HFF-Myc (cell line): ENCODE measurements around the gene CTPS2.
"Not testable (repeated sequence)": the region's sequence is repeated elsewhere in the genome, so short reads cannot be mapped to it uniquely, and the experiment has no call there.

Experiments used
- DNase-seq: peaks from one replicate; pipeline ENCODE4 v3.0.0-alpha.2; 2011; ENCODE audit warnings: low read depth; ENCODE audit errors: extremely low read depth
- H3K4me3 ChIP-seq: replicated peaks from 2 replicates; pipeline ENCODE4 v1.5.1; 2011; ENCODE audit warnings: low read depth, mild to moderate bottlenecking, control low read depth, low read length
- TF ChIP-seq, protein P1 (sequence below): IDR thresholded peaks from 2 replicates; pipeline ENCODE4 v1.5.1; 2012; ENCODE audit warnings: mild to moderate bottlenecking, low read depth, low read length, control low read depth; ENCODE audit errors: missing control alignments

The CTPS2 gene

DNA sequence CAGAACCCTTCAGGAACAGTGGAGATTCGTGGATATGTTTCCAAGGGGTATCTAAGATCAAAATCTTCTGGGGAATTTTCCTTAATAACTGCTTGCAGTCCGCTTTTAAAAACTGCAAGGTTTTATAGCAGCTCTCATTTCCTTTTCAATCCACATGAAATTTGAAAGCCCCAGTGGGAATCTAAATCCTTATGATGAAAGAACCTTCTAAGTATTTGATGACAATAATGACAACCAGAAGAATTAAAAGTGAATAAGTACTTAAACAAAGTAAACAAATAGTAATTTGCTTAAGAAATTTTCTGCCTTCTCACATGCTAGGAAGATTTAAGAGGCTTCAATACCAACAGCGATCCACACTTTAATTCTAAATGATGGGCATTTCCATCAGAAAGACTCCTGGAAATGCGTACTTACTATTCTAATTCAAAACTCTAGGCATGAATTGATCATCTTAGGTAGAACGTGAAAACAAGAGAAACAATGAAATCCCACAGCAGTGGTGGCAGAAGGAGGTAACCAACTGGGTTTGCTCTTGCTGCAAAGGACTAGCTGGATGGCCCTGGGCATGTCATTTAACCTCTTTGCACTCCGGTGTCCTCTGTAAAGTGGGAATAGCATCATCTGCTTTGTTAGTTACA is 100.1 kb downstream of the CTPS2 start:
- TF ChIP-seq, protein P1, sequence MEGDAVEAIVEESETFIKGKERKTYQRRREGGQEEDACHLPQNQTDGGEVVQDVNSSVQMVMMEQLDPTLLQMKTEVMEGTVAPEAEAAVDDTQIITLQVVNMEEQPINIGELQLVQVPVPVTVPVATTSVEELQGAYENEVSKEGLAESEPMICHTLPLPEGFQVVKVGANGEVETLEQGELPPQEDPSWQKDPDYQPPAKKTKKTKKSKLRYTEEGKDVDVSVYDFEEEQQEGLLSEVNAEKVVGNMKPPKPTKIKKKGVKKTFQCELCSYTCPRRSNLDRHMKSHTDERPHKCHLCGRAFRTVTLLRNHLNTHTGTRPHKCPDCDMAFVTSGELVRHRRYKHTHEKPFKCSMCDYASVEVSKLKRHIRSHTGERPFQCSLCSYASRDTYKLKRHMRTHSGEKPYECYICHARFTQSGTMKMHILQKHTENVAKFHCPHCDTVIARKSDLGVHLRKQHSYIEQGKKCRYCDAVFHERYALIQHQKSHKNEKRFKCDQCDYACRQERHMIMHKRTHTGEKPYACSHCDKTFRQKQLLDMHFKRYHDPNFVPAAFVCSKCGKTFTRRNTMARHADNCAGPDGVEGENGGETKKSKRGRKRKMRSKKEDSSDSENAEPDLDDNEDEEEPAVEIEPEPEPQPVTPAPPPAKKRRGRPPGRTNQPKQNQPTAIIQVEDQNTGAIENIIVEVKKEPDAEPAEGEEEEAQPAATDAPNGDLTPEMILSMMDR = no peak
- H3K4me3 ChIP-seq = no peak overlapping the region
- no peak for DNase-seq

DNA sequence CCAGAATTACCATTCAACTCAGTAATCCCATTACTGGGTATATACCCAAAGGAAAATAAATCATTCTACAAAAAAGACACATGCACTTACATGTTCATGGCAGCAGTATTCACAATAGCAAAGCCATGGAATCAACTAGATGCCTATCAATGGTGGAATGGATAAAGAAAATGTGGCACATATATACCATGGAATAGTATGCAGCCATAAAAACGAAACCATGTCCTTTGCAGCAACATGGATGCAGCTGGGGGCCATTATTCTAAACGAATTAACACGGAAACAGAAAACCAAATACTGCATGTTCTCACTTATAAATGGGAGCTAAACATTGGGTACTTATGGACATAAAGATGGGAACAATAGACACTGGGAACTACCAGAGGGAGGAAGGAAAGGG is 101.8 kb downstream of the CTPS2 start:
- not testable (repeated sequence) for H3K4me3 ChIP-seq, DNase-seq

DNA sequence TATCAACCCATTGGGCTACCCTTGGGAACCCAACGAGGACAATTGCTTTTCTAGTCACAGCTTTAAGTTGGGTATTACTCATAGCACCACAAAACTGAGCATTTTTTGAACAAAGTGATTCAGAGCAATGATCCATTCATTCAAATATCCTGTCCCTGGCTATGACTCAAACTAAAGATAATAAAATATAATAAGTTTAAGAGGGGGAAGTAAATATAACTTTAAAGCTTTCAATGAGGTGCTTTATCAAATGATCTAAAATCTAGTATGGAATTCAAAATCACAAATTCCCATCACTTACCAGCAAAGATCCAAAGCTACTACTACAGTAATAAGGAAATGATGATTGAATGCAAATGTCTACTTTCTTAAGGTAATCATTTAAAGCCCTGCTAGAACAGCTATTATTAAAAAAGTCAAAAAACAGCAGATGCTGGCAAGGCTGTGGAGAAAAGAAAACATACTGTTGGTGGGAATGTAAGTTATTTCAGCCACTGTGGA is 102.3 kb downstream of the CTPS2 start:
- TF ChIP-seq, protein P1 = no peak
- H3K4me3 ChIP-seq = no peak overlapping the region
- DNase-seq = no peak

DNA sequence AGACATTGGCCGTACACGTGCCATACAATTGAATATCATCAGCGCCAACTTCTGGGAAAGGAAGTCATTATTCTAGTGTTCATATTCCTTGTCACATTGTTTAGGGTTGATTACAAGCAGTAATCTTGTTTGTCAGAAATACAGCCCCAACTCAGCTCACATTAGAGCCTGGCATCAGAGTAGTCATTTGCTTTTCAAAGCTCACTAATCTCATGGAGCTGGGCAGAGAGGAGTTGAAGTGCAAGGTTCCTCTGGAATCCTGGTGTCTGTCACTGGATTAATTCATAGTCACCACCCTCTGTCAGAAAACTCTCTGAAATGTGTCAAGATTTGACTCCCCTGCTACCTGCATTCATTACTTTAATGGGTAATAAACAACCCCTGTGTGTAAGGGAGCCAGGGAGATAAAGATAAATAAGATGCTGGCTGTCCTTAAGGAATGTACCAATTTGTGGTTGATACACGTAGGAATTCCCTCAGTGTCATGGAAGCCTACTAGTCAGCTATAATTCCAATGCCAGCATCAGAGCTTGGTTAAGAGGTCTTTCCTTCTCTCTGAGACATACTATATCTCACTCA is 106.2 kb downstream of the CTPS2 start:
- H3K4me3 ChIP-seq = no peak overlapping the region
- TF ChIP-seq, protein P1 = no peak
- DNase-seq = no peak

DNA sequence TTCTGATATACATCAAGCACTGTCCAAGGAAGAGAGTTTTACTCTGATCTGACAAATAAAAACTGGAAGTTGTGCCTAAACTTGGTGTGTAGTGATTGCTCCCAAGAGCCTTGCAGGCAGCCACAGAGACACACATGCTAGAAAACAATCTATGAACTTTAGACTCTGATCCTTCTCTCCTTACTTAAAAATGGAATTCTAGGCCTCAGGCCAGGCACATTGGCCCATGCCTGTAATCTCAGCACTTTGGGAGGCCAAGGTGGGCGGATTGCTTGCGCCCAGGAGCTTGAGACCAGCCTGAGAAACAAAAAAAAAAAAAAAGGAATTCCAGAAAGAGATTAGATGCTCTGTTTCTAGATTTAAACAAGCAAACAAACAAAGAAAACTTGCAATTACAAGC is 108.1 kb downstream of the CTPS2 start:
- H3K4me3 ChIP-seq = no peak overlapping the region
- TF ChIP-seq, protein P1 = no peak
- no peak for DNase-seq

DNA sequence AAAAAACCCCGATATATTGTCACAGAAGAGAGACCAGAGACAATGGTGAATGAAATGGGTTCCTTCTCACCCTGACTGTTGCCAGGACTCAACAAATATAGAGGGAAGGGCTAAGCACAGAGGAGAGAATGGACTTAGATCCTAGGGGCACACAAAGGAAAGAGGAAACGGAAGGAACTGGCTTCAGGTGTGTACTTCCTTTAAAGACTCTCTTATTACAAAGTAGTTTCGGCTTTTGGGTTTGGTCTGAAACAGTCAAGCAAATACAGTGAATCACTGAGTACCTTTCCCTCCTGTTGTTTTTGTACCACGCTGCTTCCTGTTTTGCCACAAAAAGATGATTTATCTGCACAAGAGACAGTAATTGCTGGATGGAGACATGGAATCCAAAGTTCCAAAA is 108.6 kb downstream of the CTPS2 start:
- no peak for DNase-seq
- H3K4me3 ChIP-seq = no peak overlapping the region
- TF ChIP-seq, protein P1 = no peak

DNA sequence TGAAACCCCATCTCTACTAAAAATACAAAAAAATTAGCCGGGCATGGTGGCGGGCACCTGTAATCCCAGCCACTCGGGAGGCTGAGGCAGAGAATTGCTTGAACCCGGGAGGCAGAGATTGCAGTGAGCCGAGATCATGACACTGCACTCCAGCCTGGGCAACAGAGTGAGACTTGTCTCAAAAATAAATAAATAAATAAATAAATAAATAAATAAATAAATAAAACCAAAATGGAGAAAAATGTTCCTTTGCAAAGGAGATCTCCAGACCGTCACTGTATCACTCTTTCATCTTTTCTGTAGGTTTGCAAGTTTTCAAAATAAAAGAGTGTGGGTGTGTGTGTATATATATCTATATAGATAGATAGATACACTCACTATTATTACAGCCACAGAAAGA is 109.2 kb downstream of the CTPS2 start:
- not testable (repeated sequence) for DNase-seq, H3K4me3 ChIP-seq

DNA sequence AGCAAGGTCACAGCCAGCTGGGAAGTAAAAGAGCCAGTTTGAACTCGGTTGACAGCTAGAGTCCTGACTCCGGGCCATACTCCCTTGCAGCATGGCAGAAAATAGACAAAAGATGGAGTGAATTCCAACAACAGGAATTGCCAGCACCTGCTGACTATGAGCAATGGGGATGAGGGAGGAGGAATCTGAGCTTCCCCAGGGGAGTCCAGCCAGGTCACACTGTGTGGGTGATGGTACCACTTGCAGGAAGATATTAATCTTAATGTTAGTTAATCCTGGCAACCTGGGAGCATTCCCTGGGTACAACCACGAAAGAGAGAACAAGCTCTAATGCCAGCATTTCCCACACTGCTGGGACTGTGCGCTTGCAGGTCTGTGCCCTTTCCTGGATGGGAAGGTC is 110.6 kb downstream of the CTPS2 start:
- H3K4me3 ChIP-seq = no peak overlapping the region
- no peak for DNase-seq
- TF ChIP-seq, protein P1 = no peak
